ENCODE data around the gene AGXT. TPM values are rescaled to one million over a fixed set of nuclear protein-coding genes. Genes with fewer than 3 reads are reported as not detected.

The AGXT gene
- polyA plus RNA-seq, 5 donors: 0.06 to 0.54 (median 0.18) TPM

DNA sequence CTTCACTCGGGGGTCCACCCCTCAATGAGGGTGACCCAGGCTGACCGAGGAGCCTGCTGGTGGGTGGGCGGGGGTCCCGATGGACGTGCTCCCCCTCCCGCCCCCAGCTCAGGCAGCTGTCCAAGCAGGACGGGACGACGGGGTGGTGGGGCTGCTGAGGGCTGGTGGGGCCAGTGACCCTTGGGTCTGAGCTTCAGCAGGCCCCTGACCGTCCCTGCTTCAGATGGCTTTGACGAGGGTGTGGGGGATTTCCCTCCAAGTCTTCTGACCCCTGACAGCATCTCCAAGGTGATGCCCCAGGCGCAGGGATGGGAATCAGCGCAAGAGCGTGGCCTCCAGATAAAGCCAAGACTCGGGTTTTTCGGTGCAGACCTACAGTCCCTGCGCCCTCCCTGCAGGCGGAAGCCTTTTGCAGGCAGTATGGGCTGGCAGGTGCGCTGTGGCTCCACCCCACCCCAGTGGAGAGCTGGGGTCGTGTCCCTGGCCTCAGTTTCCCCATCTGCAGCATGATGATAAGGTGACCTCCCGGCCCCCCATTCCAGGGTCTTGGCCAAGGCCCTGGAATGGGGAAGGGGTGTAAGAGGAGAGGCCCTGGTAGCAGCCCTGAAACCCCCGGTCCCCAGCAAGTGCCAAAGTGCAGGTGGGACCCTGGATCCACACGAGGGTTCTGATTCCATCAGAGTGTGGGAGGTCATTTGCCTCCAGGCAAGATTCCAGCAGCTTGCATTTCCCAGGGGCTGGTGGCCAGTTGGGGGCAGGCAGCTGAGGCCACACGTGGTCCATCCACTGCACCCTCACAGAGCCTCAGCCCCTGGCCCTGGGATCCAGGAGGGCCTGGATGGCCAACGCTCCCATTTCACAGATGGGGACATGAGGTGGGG lies 46.3 kb downstream of the AGXT start:
- no peak for DNase-seq

DNA sequence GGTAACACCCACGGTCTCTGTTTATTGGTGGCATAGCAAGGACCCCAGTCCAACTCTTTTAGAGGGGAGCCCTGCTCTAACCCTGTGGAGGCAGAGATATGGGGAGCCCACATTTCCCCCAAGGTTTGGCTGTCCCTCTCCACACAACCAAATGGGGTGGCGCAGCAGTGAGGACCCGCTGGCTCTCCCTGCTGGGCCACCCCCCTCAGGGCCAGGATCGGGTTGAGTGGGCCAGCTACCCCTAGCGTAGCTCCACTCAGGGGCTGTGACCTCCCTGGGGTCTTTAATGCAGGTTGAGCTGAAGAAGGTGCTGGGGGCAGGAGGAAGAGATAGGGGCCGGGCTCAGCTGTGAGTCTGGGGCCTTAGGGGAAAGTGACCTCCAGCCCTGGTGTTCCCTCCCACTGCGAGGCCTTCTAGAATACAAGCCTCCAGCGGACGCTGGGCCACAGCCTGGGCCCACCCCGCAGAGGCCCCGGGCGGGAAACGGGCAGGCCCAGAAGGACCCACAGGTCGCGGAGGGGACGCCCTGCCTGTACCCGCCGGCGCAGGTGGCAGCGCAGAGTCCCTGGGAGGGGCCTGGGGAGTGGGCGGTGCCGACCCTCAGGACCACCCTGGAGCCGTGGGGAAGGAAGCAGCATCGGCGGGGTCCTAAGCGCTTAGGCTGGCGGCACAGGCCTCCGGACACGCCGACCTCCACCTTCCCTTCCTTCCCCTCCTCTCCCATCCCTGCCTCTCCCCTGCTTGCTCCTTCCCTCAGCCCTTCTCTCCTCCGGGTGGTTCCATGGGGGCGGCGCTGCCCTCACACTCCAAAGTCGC lies 47.1 kb downstream of the AGXT start:
- DNase-seq: no peak

DNA sequence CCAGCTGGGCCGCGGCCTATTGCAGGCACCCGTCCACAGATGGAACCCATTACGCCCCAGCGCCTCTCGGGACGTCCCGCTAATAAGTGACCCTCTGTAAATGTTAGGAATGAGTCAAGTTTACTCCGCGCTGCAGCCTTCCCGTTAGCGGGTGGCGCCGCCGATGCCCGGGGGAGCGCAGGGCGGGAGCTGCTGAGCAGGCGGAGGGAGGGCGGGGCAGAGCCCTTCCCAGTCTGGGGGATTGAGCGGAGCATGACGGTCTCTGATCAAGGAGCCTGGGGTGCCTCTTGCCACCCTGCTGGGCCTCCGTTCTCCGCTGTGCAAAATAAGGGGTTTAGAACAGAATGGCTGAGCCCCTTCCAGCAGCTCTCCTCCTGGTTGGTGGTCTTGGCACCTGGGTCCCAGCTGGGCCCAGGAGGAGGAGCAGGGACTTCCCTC lies 48.0 kb downstream of the AGXT start:
- DNase-seq: peak; percentile 81 to 82

GRCh38 chr2:240917009-240917683 lies 48.5 kb downstream of the AGXT start:
- DNase-seq: no peak

DNA sequence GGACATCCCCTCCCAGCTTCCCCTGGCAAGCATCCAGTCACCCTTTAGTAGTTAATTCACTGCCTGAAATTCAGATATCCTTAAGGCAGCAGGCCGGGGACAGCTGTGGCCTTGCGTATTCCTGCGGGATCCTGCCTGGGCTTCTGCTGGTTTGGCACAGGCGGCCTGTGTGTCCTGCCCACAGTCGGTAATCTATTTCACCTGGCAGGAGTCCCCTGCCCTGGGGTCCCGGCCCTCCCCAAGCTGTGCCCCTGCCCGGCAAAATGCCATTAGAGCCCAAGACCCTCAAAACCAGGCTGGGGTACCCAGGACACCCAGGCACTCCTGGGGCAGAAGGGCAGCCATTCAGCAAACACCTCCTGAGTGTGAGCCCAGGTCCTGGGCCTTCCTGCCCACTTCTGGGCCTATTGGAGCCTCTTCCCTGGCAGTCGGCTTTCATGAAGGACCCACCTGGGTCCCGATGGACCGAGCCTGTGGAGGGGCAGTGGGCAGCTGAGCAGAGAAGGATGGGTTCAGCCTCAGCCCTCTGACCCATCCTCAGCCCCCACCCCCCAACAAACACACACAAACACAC lies 49.1 kb downstream of the AGXT start:
- no peak for DNase-seq

GRCh38 chr2:240918258-240919091 lies 49.9 kb downstream of the AGXT start:
- DNase-seq: no peak

DNA sequence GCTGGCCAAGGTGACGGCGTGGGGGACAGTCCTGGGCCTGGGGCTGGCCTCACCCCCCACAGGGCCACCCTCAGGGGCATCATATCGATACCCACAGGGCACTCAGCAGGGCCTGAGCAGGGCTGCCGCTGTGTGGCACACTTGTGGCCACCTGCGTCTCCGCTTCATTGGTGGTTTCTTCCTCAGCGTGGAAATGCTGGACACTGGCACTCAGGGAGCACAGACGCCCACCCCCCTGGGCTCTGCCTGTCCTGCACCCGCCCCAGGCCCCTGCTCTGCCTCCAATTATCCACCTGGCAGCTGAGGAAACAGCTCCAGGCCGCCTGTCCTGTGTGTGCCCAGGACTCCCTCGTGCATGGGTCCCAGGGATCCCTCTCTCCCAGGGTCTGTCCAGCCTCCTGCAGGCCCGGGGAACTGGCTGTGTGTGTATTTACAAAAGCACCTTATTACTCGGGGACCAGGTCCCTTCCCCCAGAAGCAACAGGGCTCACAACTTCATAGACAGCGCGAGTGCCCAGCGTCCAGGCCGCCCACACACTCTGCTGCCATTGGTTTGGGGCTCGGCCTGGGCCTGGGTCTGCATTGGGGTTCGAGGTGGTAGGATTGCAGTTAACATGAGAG lies 50.6 kb downstream of the AGXT start:
- DNase-seq: no peak

DNA sequence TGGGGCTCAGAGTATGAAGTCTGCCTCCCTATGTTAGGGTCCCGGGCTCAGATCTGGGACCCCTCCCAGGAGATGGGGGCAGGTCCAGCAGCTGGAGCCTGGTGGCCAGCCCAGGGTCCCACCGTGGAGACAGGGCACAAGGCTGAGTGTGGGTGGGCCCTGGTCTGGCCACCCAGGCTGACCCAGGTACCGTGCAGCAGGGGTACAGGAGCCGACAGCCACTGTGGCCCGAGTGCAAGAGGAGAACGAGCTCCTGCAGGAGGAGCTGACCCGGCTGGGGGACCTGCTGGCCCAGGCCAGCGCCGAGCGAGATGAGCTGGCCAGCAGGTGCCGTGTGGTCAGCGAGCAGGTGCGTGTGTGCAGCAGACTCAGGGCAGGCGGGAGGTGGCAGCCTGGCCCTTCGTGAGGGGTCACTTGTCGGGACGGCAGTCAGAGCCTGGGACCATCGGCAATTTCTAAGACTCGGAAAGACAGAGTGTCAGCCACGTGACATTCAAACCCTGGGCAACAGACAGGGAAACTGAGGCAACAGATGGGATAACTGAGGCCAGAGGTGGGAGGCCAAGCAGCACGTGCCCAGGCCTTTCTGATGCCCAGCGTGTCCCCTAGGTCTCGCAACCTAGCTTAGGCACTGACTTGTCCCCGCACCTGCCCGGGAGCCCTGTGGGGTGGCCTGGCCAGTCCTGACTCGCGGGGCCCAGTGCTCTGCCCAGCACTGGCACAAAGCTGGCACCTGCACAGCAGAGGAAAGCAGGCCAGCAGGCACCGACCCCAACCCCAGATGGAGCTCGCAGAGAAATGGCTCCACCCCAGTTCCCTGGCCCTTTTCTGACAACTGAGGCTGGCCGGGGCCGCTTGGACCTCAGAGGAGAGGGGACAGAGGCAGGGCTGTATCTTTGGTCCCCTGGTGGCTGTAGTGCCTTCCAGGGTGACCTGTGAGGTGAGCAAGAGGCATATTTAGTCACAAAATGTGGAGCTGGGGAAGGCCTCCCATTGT lies 51.5 kb downstream of the AGXT start:
- DNase-seq: no peak

DNA sequence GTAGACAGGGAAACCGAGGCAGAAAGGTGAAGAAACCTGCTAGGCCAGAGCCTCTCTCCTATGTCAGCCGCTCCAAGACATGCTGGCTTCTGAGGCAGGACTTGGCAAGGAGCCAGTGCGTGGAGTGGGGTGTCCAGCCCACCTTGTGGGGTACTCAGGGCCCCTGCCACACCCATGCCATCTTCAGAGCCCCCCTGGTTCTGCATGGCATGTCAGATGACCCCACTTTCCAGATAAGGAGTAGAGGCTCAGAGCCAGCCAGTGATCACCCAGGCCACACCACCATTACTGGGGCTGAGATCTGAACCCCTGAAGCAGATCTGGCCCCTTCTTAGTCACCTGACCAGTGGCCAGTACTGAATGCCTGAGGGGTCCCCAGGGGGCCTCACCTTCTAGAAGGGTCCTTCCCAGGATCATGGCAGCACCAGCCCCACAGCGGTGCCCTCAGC lies 52.2 kb downstream of the AGXT start:
- DNase-seq: no peak

DNA sequence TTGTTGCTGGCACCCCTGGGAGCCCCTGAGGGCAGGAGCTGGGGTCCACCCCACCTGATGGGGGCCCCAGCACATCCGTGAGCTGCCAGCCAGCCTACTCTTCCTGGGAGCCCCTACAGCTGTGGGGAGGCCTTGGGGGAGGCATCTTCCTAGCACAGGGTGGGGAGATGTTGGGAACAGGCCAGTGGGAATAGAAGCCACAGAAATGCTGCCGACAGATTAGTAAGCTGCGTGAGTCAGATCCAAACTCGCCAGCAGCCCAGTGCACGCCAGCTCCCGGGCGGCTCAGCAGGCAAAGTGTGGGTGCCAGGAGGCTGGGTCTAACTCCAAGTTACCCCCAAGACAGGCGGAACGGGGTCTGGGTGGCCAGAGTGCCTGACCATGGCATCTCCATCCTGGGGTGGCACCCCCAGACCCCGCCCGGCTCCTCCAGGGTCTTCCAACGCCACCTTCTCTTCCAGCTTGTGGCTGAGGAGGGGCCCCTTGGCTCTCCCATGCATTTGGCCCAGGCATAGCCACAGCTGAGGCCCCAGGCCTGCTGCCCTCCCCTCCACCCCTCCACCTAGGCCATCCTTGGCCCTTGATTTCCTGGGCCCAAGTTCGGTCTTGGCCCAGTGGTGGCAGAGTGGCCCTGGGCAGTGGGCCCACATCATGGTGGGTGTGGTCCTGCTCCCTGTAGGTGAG lies 52.8 kb downstream of the AGXT start:
- DNase-seq: no peak

- DNase-seq: no peak
Observed at GRCh38 chr2:240921995-240922244, 53.3 kb downstream of the AGXT start.

GRCh38 chr2:240922245-240922981 lies 53.8 kb downstream of the AGXT start:
- DNase-seq: no peak

- no peak for DNase-seq
Observed at GRCh38 chr2:240922982-240923537, 54.4 kb downstream of the AGXT start.

DNA sequence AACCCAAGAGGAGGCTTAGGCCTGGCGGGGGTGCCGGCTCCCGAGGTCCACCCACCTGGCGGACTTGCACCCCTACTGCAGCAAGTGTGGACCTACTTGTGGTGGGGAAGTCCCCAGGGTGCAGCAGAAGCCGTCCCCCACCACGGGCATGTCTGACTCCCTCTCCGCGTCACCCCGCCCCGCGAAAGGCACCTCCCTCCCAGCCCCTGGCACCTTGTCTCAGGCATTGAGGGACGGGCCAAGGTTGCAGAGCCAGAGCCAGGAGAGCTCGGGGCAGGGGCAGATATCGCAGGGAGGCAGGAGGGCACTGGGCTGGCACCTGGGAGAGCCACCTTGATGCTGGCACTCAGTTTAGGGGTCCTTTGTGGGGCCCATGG lies 56.6 kb downstream of the AGXT start:
- no peak for DNase-seq

GRCh38 chr2:240925568-240926515 lies 57.2 kb downstream of the AGXT start:
- no peak for DNase-seq
